Erythroblast (primary cell): ENCODE data around the gene MAP4K2.

Experiments
- GATA1 ChIP-seq: IDR thresholded peaks from 2 replicates; pipeline ENCODE4 v1.6.1; 2011; ENCODE audit warnings: low read depth, mild to moderate bottlenecking, control low read depth, low read length, moderate library complexity
- POLR2A ChIP-seq: IDR thresholded peaks from 2 replicates; pipeline ENCODE4 v1.6.1; 2011; ENCODE audit warnings: mild to moderate bottlenecking, low read length

- TF ChIP-seq POLR2A (no peak), GATA1 (no peak)
Measured at GRCh38 chr11:64765851-64766665, 37.0 kb downstream of the MAP4K2 start.
